GM21423 (cell line): ENCODE results near the gene MRPL23.

Experiments
- ATAC-seq: cut with Tn5 transposase; IDR thresholded peaks from one replicate; pipeline ENCODE4 v1.9.1; 2021; ENCODE audit warnings: mild to moderate bottlenecking, moderate library complexity; ENCODE audit not compliant: unreplicated experiment

The MRPL23 gene

DNA sequence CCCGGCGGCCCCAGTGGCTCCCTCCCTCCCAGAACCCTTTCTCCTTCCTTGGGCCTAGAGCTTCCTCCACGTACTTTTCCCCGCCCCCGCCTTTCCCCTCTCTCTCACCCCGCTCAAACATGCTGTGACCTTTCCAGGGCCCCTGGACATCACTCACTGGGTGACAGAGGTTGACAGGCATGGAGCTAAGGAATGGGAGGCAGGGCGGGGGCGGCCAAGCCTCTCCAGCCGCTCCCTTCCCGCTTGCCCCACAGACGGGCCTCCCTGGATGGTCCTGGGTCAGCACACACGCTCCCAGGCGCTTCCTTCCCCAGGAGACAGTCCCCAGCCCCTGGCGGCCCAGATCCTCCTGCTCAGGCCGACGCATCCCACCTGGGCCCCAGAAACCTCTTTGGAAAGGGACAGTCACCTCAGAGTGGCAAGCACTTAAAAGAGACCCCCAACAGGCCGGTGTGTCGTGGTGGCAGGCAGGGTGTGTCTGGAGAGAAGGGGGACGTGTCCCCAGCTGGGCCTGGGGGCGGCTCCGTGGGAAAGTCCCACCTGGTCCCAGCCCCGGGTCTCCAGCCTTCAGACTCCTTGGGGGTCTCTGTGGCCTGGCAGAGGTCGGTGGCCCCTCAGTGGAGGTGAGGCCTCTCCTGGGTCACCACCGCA, 41.7 kb downstream of the MRPL23 start:
- ATAC-seq, result no peak

DNA sequence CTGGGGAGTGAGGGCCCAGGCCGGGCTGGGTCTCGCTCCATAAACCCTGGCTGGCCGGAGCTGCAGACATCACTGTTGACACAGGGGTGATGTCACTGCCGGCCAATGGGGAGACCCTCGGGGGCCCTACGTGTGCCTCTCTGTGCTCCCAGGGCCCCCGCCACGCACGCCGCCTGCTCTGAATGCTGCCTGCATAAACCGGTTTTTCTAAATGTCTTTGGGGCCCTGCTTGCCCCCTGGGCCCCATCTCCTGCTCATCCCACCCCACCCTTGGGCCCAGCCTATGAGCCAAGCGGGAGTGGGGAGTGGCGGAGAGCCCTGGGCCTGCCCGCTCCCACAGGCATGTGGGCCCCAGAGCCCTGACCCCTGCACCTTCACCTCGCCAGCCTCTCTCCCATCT, 42.8 kb downstream of the MRPL23 start:
- ATAC-seq, result no peak

GRCh38 chr11:1990872-1991578, 43.9 kb downstream of the MRPL23 start:
- ATAC-seq, result no peak

DNA sequence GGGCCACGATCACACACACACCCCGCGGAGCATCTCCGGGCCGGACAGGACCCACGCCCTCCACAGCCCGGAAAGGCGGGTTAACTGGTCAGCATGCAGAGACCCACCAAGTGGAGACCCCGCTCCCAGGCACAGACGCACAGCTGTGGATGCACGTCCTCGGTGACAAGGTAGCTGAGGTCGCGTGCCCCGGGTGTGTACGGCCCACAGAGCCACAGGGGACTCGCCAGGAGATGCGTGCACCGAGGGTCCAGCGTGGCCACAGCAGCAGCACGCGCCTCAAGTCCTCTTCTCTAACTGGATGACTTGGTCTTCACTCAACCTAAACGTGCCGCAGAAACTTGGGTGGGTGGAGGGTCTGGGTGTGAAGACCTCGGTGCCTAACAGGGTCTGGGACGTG, 45.0 kb downstream of the MRPL23 start:
- no peak for ATAC-seq

GRCh38 chr11:1994121-1994520, 47.0 kb downstream of the MRPL23 start:
- ATAC-seq, result no peak

DNA sequence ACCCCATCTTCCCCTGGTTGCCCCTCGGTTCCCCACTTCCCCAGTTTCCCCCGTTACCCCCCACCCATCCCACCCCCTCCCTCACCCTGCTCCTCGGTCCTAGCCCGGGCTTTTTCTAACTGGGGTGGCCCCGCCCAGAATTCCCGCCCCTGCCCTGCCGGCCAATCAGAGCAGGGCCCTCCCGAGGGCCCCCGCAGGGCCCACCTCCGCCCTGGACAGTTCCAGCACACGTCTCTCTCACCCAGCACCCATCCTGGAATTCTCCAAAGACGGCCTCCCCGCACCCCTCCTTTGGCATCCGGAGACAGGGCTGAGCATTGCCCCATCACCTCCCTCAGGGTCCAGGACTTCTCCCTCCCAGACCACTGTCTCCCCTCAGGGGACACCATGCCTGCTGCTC, 50.6 kb downstream of the MRPL23 start, which contains the start of gene H19:
TSS of gene H19 (minus strand) at position 88 of the 400 bp plus-strand sequence.
- no peak for ATAC-seq

- ATAC-seq, result no peak
Observed at GRCh38 chr11:1998290-1998689, 51.2 kb downstream of the MRPL23 start.

GRCh38 chr11:1998861-1999260, 51.7 kb downstream of the MRPL23 start:
- ATAC-seq, result no peak

- no peak for ATAC-seq
Observed at GRCh38 chr11:2002042-2002776, 55.1 kb downstream of the MRPL23 start.

GRCh38 chr11:2002807-2003206, 55.7 kb downstream of the MRPL23 start:
- ATAC-seq, result no peak

- ATAC-seq, result no peak
Observed at GRCh38 chr11:2004466-2004865, 57.3 kb downstream of the MRPL23 start.
